OCI-LY3 (cell line): ENCODE measurements around the gene SPA17.

Experiments
- EZH2phosphoT487 ChIP-seq: fragments of 200-600 bp; shearing (Covaris generic); IDR thresholded peaks from 2 replicates; pipeline ENCODE4 v1.6.1; 2018; ENCODE audit warnings: antibody characterized with exemption, mixed run types, low read depth
- TF ChIP-seq, protein P1 (sequence below): fragments of 200-600, 300-600 bp; sonication (generic); IDR thresholded peaks from 2 replicates; pipeline ENCODE4 v1.5.1; 2014; ENCODE audit warnings: antibody characterized with exemption, low read length, low read depth

GRCh38 chr11:124658986-124659385 is 14.7 kb upstream of the SPA17 start:
- TF ChIP-seq, protein P1, sequence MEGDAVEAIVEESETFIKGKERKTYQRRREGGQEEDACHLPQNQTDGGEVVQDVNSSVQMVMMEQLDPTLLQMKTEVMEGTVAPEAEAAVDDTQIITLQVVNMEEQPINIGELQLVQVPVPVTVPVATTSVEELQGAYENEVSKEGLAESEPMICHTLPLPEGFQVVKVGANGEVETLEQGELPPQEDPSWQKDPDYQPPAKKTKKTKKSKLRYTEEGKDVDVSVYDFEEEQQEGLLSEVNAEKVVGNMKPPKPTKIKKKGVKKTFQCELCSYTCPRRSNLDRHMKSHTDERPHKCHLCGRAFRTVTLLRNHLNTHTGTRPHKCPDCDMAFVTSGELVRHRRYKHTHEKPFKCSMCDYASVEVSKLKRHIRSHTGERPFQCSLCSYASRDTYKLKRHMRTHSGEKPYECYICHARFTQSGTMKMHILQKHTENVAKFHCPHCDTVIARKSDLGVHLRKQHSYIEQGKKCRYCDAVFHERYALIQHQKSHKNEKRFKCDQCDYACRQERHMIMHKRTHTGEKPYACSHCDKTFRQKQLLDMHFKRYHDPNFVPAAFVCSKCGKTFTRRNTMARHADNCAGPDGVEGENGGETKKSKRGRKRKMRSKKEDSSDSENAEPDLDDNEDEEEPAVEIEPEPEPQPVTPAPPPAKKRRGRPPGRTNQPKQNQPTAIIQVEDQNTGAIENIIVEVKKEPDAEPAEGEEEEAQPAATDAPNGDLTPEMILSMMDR: no peak
- no peak for TF ChIP-seq EZH2phosphoT487
